CD14-positive monocyte (primary cell): ENCODE measurements around the gene TRIM65. TPM values are rescaled to one million over a fixed set of nuclear protein-coding genes. Genes with fewer than 3 reads are reported as not detected.

Experiments used
- DNase-seq, 3 donors: peaks; one replicate each; pipeline ENCODE4 v3.0.0-alpha.2; 2011 to 2022
- H2AFZ ChIP-seq: 2 replicates; pipeline ENCODE4 v1.6.0; 2012; ENCODE audit warnings: mild to moderate bottlenecking, low read depth, low read length, inconsistent platforms; ENCODE audit not compliant: insufficient read depth, poor library complexity, severe bottlenecking
- H3K27ac ChIP-seq, 2 donors: 1 replicate in 1 of 2; 2 replicates in 1 of 2; pipeline ENCODE4 v1.5.1; 2012 to 2013; ENCODE audit warnings: low read length in 2 of 2, control low read depth in 1 of 2, inconsistent platforms in 1 of 2, low read depth in 1 of 2, mild to moderate bottlenecking in 1 of 2
- H3K27me3 ChIP-seq, 2 donors: one replicate each; pipeline versions ENCODE4 v1.6.0 to v1.6.1; 2011 to 2013; ENCODE audit warnings: low read length in 2 of 2; ENCODE audit not compliant: control insufficient read depth in 2 of 2, insufficient read depth in 2 of 2
- H3K36me3 ChIP-seq, 2 donors: replicated peaks in 1 of 2; 1 replicate in 1 of 2; 2 replicates in 1 of 2; pipeline versions ENCODE4 v1.5.1 to v1.6.1; 2012 to 2013; ENCODE audit warnings: low read length in 2 of 2, control low read depth in 1 of 2, inconsistent platforms in 1 of 2, mild to moderate bottlenecking in 1 of 2; ENCODE audit not compliant: insufficient read depth in 2 of 2, control insufficient read depth in 1 of 2
- H3K4me1 ChIP-seq, 2 donors: 1 replicate in 1 of 2; 2 replicates in 1 of 2; pipeline versions ENCODE4 v1.5.1 to v1.6.1; 2012 to 2013; ENCODE audit warnings: low read length in 2 of 2, control low read depth in 1 of 2, inconsistent platforms in 1 of 2, mild to moderate bottlenecking in 1 of 2, moderate library complexity in 1 of 2; ENCODE audit not compliant: insufficient read depth in 2 of 2, control insufficient read depth in 1 of 2
- H3K4me2 ChIP-seq: replicated peaks from 2 replicates; pipeline ENCODE3; 2012; ENCODE audit warnings: low read length, moderate library complexity, mild to moderate bottlenecking; ENCODE audit not compliant: poor library complexity, severe bottlenecking; ENCODE audit errors: extremely low read depth
- H3K4me3 ChIP-seq, 3 experiments: fragments of 200-600 bp in 1 of 3; sonication (generic) in 1 of 3; replicated peaks in 1 of 3; 1 replicate in 2 of 3; 2 replicates in 1 of 3; pipeline ENCODE4 v1.5.1; 2011 to 2013; ENCODE audit warnings: low read length in 3 of 3, mild to moderate bottlenecking in 3 of 3, control low read depth in 2 of 3, low read depth in 2 of 3, inconsistent platforms in 1 of 3, moderate library complexity in 1 of 3
- H3K79me2 ChIP-seq: 2 replicates; pipeline ENCODE4 v1.6.0; 2012; ENCODE audit warnings: mild to moderate bottlenecking, control low read depth, inconsistent platforms, low read length, moderate library complexity; ENCODE audit not compliant: insufficient read depth
- H3K9ac ChIP-seq: 2 replicates; pipeline ENCODE4 v1.6.0; 2017; ENCODE audit warnings: low read length, mild to moderate bottlenecking; ENCODE audit not compliant: insufficient read depth, poor library complexity, severe bottlenecking
- H3K9me3 ChIP-seq, 2 donors: replicated peaks in 1 of 2; 1 replicate in 1 of 2; 2 replicates in 1 of 2; pipeline versions ENCODE4 v1.5.1 to v1.6.1; 2012 to 2013; ENCODE audit warnings: low read length in 2 of 2, control low read depth in 1 of 2; ENCODE audit not compliant: control insufficient read depth in 1 of 2, insufficient read depth in 1 of 2
- H4K20me1 ChIP-seq: 2 replicates; pipeline ENCODE4 v1.6.0; 2012; ENCODE audit warnings: mild to moderate bottlenecking, low read length, control low read depth, moderate library complexity; ENCODE audit not compliant: insufficient read depth
- H3K27ac Mint-ChIP-seq, 7 donors: one replicate each; pipeline ENCODE4 v1.8.0; 2020; ENCODE audit warnings: mild to moderate bottlenecking in 7 of 7, mixed read lengths in 7 of 7, moderate library complexity in 6 of 7, inconsistent platforms in 2 of 7
- H3K27me3 Mint-ChIP-seq, 3 donors: one replicate each; pipeline ENCODE4 v1.8.0; 2021 to 2022; ENCODE audit warnings: low read depth in 3 of 3, mild to moderate bottlenecking in 3 of 3, mixed read lengths in 3 of 3, moderate library complexity in 3 of 3, inconsistent platforms in 1 of 3
- H3K36me3 Mint-ChIP-seq, 2 donors: one replicate each; pipeline ENCODE4 v1.8.0; 2020; ENCODE audit warnings: mixed read lengths in 2 of 2, inconsistent platforms in 1 of 2, mild to moderate bottlenecking in 1 of 2
- H3K4me1 Mint-ChIP-seq: one replicate; pipeline ENCODE4 v1.8.0; 2020; ENCODE audit warnings: mild to moderate bottlenecking, mixed read lengths
- H3K4me3 Mint-ChIP-seq, 2 donors: one replicate each; pipeline ENCODE4 v1.8.0; 2020; ENCODE audit warnings: mild to moderate bottlenecking in 2 of 2, mixed read lengths in 2 of 2, moderate library complexity in 1 of 2
- H3K9me3 Mint-ChIP-seq, 7 donors: one replicate each; pipeline ENCODE4 v1.8.0; 2020 to 2022; ENCODE audit warnings: mixed read lengths in 7 of 7, mild to moderate bottlenecking in 6 of 7, moderate library complexity in 6 of 7, inconsistent platforms in 2 of 7
- CTCF ChIP-seq: fragments of 200-600 bp; IDR thresholded peaks from one replicate; pipeline ENCODE4 v1.8.0; 2022; ENCODE audit warnings: antibody characterized with exemption, mild to moderate bottlenecking
- WGBS: methylation state at CpG from one replicate; pipeline ENCODE4 v1.1.5; 2013; ENCODE audit warnings: missing lambda C conversion rate; ENCODE audit not compliant: insufficient coverage; 5-methylcytosine and 5-hydroxymethylcytosine counted together
- intact Hi-C, 2 donors: fragments of 100-400 bp; cut with micrococcal nuclease; formaldehyde crosslinking; loops; one replicate each; pipeline versions ENCODE4 v1.15.0 to v1.15.1; 2023
- polyA plus RNA-seq, 3 donors: library from polyadenylated mRNA; depleted of rRNA in 1 of 3; unstranded in 2 of 3; stranded (reverse) in 1 of 3; fragments of 300-500 nt in 2 of 3; fragments of >200 nt in 1 of 3; fragmentation: Illumina TruSeq in 2 of 3; gene quantifications; 1 replicate in 2 of 3; 2 replicates in 1 of 3; pipeline ENCODE4 v1.2.3, GENCODE V29; 2012 to 2021

TRIM65 gene
- polyA plus RNA-seq, 3 donors: 5.6 to 10.4 (median 5.9) TPM

- H3K27me3 Mint-ChIP-seq: peaks cover 1 to 2% (median 1%) of the 10 kb centered on the region in 3 donors
- H4K20me1 ChIP-seq: no peaks in the 10 kb centered on the region
- no peak overlapping the region for H3K4me2 ChIP-seq
- H3K36me3 Mint-ChIP-seq: no peaks in the 10 kb centered on the region
- no peaks in the 10 kb centered on the region for H3K79me2 ChIP-seq
- no peaks in the 10 kb centered on the region for H3K36me3 ChIP-seq
- no peak for TF ChIP-seq CTCF
- no peak overlapping the region for H3K4me3 ChIP-seq
- H3K9me3 ChIP-seq: no peaks in the 10 kb centered on the region
- intact Hi-C loops: no loop called here
- H3K4me1 Mint-ChIP-seq: peaks cover 1% of the 10 kb centered on the region
- no peak overlapping the region for H2AFZ ChIP-seq
- H3K9ac ChIP-seq: no peak overlapping the region
- no peak overlapping the region for H3K4me3 Mint-ChIP-seq
- WGBS: 76% methylated on average over 14 of the region's 23 CpGs
- H3K9me3 Mint-ChIP-seq: peaks cover 0 to 2% (median 0%) of the 10 kb centered on the region in 7 donors
- H3K4me1 ChIP-seq: no peaks in the 10 kb centered on the region
- peak in 1 of 3 donors; percentile 1 for DNase-seq
- no peaks in the 10 kb centered on the region for H3K27me3 ChIP-seq
- H3K27ac ChIP-seq: no peak overlapping the region
- peak overlapping the region in 1 of 7 donors; percentile 56 for H3K27ac Mint-ChIP-seq
Measured at GRCh38 chr17:75917141-75917916, 20.6 kb upstream of the TRIM65 start.

GRCh38 chr17:75915268-75915667 lies 18.5 kb upstream of the TRIM65 start:
- no peak for DNase-seq
- no peaks in the 10 kb centered on the region for H3K4me1 ChIP-seq
- no peak overlapping the region for H3K4me2 ChIP-seq
- intact Hi-C loops: no loop called here
- no peaks in the 10 kb centered on the region for H3K27me3 ChIP-seq
- no peaks in the 10 kb centered on the region for H3K36me3 ChIP-seq
- no peak for TF ChIP-seq CTCF
- 98% methylated on average over 5 of the region's 8 CpGs for WGBS
- no peaks in the 10 kb centered on the region for H3K9me3 ChIP-seq
- Mint-ChIP-seq H3K27me3 (peaks cover 2 to 3% (median 2%) of the 10 kb centered on the region in 3 donors), H3K4me1 (peaks cover 1% of the 10 kb centered on the region), H3K9me3 (peaks cover 0 to 2% (median 0%) of the 10 kb centered on the region in 7 donors), H3K27ac (no peak overlapping the region), H3K36me3 (no peaks in the 10 kb centered on the region), H3K4me3 (no peak overlapping the region)
- H3K27ac ChIP-seq: no peak overlapping the region
- H3K79me2 ChIP-seq: no peaks in the 10 kb centered on the region
- no peak overlapping the region for H2AFZ ChIP-seq
- H4K20me1 ChIP-seq: no peaks in the 10 kb centered on the region
- no peak overlapping the region for H3K9ac ChIP-seq
- no peak overlapping the region for H3K4me3 ChIP-seq
